Neutrophil (primary cell): ENCODE results near the gene CCDC201.

Experiments
- H3K27ac ChIP-seq: fragments of 200-600 bp; sonication (generic); 2 replicates; pipeline ENCODE4 v1.5.1; 2016; ENCODE audit warnings: mild to moderate bottlenecking, moderate library complexity
- H3K27me3 ChIP-seq: fragments of 200-600 bp; sonication (generic); 2 replicates; pipeline ENCODE4 v1.6.0; 2016; ENCODE audit warnings: mild to moderate bottlenecking
- H3K36me3 ChIP-seq: fragments of 200-600 bp; sonication (generic); 2 replicates; pipeline ENCODE4 v1.5.1; 2017
- H3K4me1 ChIP-seq, 2 experiments: fragments of 200-600 bp in 1 of 2; sonication (generic) in 1 of 2; 1 replicate in 1 of 2; 2 replicates in 1 of 2; pipeline versions ENCODE4 v1.5.1 to v1.6.1; 2013 to 2016; ENCODE audit warnings: low read depth in 1 of 2, low read length in 1 of 2, mild to moderate bottlenecking in 1 of 2, moderate library complexity in 1 of 2; ENCODE audit not compliant: control insufficient read depth in 1 of 2, insufficient read depth in 1 of 2
- H3K4me3 ChIP-seq, 2 experiments: fragments of 200-600 bp in 1 of 2; sonication (generic) in 1 of 2; 1 replicate in 1 of 2; 2 replicates in 1 of 2; pipeline ENCODE4 v1.5.1; 2013 to 2016; ENCODE audit warnings: low read depth in 1 of 2, low read length in 1 of 2, mild to moderate bottlenecking in 1 of 2, moderate library complexity in 1 of 2
- H3K9me3 ChIP-seq: fragments of 200-600 bp; sonication (generic); 2 replicates; pipeline ENCODE4 v1.5.1; 2016
- TF ChIP-seq, protein P1 (sequence below): fragments of 200-600 bp; sonication (generic); IDR thresholded peaks from 2 replicates; pipeline ENCODE4 v1.5.1; 2016; ENCODE audit warnings: antibody characterized with exemption

The CCDC201 gene

DNA sequence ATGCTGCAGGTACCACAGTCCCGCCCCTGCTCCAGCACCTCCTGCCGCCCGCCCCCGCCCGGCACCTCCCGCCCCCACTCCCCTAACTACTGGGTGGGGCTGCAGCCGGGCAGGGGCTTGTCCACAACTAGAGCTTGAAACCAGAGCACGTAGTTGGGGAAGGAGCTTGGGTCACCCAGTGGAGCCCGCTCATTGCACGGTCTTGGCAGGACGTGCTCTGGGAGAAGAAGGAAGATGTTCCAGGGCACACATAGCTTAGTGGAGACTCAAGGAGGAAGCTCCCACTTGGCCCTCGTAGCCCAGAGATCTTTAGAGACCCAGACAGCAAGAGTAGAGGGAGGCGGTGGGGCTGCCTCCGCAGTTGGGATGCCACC lies 16.1 kb upstream of the CCDC201 start:
- no peaks in the 10 kb centered on the region for H3K4me1 ChIP-seq
- H3K27me3 ChIP-seq = peaks cover 74% of the 10 kb centered on the region
- H3K9me3 ChIP-seq = no peaks in the 10 kb centered on the region
- no peak overlapping the region for H3K27ac ChIP-seq
- TF ChIP-seq, protein P1, sequence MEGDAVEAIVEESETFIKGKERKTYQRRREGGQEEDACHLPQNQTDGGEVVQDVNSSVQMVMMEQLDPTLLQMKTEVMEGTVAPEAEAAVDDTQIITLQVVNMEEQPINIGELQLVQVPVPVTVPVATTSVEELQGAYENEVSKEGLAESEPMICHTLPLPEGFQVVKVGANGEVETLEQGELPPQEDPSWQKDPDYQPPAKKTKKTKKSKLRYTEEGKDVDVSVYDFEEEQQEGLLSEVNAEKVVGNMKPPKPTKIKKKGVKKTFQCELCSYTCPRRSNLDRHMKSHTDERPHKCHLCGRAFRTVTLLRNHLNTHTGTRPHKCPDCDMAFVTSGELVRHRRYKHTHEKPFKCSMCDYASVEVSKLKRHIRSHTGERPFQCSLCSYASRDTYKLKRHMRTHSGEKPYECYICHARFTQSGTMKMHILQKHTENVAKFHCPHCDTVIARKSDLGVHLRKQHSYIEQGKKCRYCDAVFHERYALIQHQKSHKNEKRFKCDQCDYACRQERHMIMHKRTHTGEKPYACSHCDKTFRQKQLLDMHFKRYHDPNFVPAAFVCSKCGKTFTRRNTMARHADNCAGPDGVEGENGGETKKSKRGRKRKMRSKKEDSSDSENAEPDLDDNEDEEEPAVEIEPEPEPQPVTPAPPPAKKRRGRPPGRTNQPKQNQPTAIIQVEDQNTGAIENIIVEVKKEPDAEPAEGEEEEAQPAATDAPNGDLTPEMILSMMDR = no peak
- no peaks in the 10 kb centered on the region for H3K36me3 ChIP-seq
- H3K4me3 ChIP-seq = no peak overlapping the region

DNA sequence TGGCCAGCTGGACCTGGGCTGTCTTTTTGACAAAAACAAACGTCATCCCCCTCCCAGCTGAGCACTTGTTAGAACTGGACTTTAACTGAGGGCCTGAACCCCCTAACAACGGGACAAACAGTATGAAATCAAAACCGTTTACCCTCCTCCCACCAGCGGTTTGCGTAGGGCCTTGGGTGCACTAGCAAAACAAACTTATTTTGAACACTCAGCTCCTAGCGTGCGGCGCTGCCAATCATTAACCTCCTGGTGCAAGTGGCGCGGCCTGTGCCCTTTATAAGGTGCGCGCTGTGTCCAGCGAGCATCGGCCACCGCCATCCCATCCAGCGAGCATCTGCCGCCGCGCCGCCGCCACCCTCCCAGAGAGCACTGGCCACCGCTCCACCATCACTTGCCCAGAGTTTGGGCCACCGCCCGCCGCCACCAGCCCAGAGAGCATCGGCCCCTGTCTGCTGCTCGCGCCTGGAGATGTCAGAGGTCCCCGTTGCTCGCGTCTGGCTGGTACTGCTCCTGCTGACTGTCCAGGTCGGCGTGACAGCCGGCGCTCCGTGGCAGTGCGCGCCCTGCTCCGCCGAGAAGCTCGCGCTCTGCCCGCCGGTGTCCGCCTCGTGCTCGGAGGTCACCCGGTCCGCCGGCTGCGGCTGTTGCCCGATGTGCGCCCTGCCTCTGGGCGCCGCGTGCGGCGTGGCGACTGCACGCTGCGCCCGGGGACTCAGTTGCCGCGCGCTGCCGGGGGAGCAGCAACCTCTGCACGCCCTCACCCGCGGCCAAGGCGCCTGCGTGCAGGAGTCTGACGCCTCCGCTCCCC lies 15.5 kb upstream of the CCDC201 start, which contains the start of gene IGFBP1:
IGFBP1 (plus strand) TSS at position 304 of the 808 bp plus-strand sequence; CDS start at position 469, 165 bp downstream.
- H3K4me3 ChIP-seq = no peak within 1 kb of the TSS
- no peak within 1 kb of the TSS for H3K27ac ChIP-seq
- H3K27me3 ChIP-seq = peaks cover 74% of the 10 kb centered on the region
- no peaks in the 10 kb centered on the region for H3K36me3 ChIP-seq
- H3K4me1 ChIP-seq = no peaks in the 10 kb centered on the region
- TF ChIP-seq, protein P1 = no peak
- no peaks in the 10 kb centered on the region for H3K9me3 ChIP-seq

DNA sequence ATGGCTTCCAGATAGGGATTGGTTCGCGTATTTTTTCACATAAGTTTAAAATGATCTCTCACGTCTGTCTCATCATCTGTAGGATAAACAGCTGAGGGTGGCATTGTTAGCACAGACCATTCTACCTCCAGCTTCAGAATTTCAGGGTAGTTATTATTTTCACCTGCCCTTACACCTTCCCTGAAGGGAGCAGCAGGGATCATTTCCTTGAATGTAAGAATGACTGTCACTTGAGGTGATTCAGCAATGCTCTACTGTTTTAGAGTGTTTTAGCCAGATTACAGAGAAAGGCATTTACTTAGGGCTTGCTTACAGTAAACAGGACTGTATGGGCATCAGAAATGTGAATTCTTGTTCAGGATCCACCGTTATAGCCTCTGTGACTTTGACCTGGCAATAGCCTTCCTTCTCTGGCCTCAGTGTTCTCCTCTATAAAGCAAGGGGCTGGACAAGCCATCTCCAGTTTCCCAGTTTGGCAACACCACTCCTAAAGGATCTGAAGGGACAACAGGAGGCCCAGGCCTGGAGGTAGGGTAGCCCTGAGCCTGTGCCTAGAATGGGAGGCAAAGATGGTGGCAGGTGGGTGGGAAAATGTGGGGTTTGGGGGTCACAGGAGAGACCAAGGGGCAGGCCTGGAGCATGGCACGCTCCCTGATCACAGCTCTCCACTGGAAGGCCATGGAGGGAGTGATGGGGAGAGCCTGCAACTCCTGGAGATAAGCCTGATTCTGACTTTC lies 14.2 kb upstream of the CCDC201 start:
- H3K4me1 ChIP-seq = no peaks in the 10 kb centered on the region
- TF ChIP-seq, protein P1 = no peak
- H3K4me3 ChIP-seq = no peak overlapping the region
- peaks cover 69% of the 10 kb centered on the region for H3K27me3 ChIP-seq
- H3K27ac ChIP-seq = no peak overlapping the region
- no peaks in the 10 kb centered on the region for H3K36me3 ChIP-seq
- H3K9me3 ChIP-seq = no peaks in the 10 kb centered on the region

DNA sequence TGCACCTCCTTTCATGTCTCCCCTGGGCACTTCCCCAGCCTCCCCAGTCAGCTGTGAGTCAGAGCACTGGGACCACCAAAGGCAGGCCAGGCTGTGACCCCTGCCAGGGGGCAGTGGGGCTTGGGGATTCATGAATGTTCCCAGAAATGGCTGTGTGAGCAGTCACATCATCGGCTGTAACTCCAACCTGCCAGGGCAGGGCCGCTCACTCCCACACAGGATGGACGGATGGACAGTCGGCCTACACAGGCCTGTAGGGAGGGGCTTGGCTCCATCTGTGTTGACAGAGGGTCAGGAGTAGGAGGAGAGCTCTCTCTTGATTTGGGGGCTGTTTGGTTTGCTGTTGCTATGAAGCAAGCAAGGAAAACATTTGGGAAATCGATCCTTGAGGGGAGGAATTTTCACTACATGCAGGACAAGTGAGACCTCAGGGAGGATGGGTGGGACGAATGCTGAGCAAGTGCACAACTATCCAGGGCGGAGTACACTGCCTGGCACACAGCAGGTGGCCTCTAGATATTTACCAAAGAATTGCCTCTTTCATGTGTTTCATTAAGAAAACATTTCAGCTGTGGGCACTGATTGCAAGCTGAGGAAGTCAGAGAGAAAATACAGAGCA lies 12.5 kb upstream of the CCDC201 start:
- Histone ChIP-seq H3K9me3 (no peaks in the 10 kb centered on the region), H3K36me3 (no peaks in the 10 kb centered on the region), H3K4me3 (no peak overlapping the region), H3K27ac (no peak overlapping the region), H3K4me1 (no peaks in the 10 kb centered on the region), H3K27me3 (peaks cover 53% of the 10 kb centered on the region)
- TF ChIP-seq, protein P1 = no peak

DNA sequence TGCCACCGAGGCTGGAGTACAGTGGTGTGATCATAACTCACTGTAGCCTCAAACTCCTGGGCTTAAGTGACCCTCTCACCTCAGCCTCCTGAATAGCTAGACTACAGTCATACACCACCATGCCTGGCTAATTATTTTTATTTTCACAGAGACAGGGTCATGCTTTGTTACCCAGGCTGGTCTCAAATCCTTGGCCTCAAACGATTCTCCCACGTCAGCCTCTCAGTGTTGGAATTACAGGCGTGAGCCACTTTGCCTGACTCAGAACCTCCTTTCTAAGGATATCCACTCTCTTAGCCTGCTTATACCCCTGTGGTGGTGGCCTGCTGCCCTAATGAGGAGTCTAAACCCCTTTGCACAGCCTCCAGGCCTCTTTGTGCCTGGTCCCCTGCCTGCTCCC lies 11.3 kb upstream of the CCDC201 start:
- Histone ChIP-seq H3K4me3 (no peak overlapping the region), H3K27ac (no peak overlapping the region), H3K27me3 (peaks cover 41% of the 10 kb centered on the region), H3K4me1 (no peaks in the 10 kb centered on the region), H3K9me3 (no peaks in the 10 kb centered on the region), H3K36me3 (no peaks in the 10 kb centered on the region)
- TF ChIP-seq, protein P1 = no peak
